GM12878 (cell line): ENCODE results near the gene HIP1. TPM values are rescaled to one million over a fixed set of nuclear protein-coding genes. Genes with fewer than 3 reads are reported as not detected.

Experiments
- ATF7 ChIP-seq: fragments of 450-650 bp; IDR thresholded peaks from 2 replicates; pipeline ENCODE4 v1.6.1; 2016; ENCODE audit warnings: low read depth, mild to moderate bottlenecking
- CBFB ChIP-seq: IDR thresholded peaks from 2 replicates; pipeline ENCODE4 v1.6.1; 2016; ENCODE audit warnings: antibody characterized with exemption, low read depth
- FOXM1 ChIP-seq: IDR thresholded peaks from 2 replicates; pipeline ENCODE4 v1.6.1; 2012; ENCODE audit warnings: low read depth, mild to moderate bottlenecking, inconsistent platforms, low read length, moderate library complexity
- IRF4 ChIP-seq: IDR thresholded peaks from 2 replicates; pipeline ENCODE4 v1.6.1; 2011; ENCODE audit warnings: low read depth, low read length
- IRF5 ChIP-seq: fragments of 450-650 bp; IDR thresholded peaks from 2 replicates; pipeline ENCODE4 v1.6.1; 2017; ENCODE audit warnings: borderline replicate concordance
- KDM1A ChIP-seq: fragments of 200-600 bp; sonication (generic); IDR thresholded peaks from 2 replicates; pipeline ENCODE4 v1.6.1; 2016; ENCODE audit warnings: borderline replicate concordance
- MEF2A ChIP-seq: IDR thresholded peaks from 2 replicates; pipeline ENCODE4 v1.6.1; 2011; ENCODE audit warnings: low read depth, mild to moderate bottlenecking, low read length, moderate library complexity; ENCODE audit not compliant: insufficient read depth
- MLLT1 ChIP-seq: fragments of 450-650 bp; IDR thresholded peaks from 2 replicates; pipeline ENCODE4 v1.6.1; 2016; ENCODE audit warnings: mild to moderate bottlenecking
- PML ChIP-seq: IDR thresholded peaks from 2 replicates; pipeline ENCODE4 v1.6.1; 2012; ENCODE audit warnings: low read length, inconsistent platforms
- RUNX3 ChIP-seq: IDR thresholded peaks from 2 replicates; pipeline ENCODE4 v1.6.1; 2012; ENCODE audit warnings: low read length, inconsistent platforms
- SPI1 ChIP-seq: IDR thresholded peaks from 2 replicates; pipeline ENCODE4 v1.6.1; 2011; ENCODE audit warnings: low read depth, mild to moderate bottlenecking, low read length, moderate library complexity, borderline replicate concordance; ENCODE audit not compliant: insufficient read depth
- STAT3 ChIP-seq: IDR thresholded peaks from 2 replicates; pipeline ENCODE4 v1.6.1; 2011; ENCODE audit warnings: low read depth, low read length, improper control_type of control experiment
- TCF12 ChIP-seq: IDR thresholded peaks from 2 replicates; pipeline ENCODE4 v1.6.1; 2011; ENCODE audit warnings: low read depth, mild to moderate bottlenecking, low read length
- TCF3 ChIP-seq: IDR thresholded peaks from 2 replicates; pipeline ENCODE4 v1.6.1; 2012; ENCODE audit warnings: low read depth, mild to moderate bottlenecking, low read length, borderline replicate concordance; ENCODE audit not compliant: insufficient read depth
- ZBED1 ChIP-seq: IDR thresholded peaks from 2 replicates; pipeline ENCODE4 v1.6.1; 2016; ENCODE audit warnings: borderline replicate concordance
- ZNF622 ChIP-seq: fragments of 450-650 bp; IDR thresholded peaks from 2 replicates; pipeline ENCODE4 v1.6.1; 2017; ENCODE audit warnings: mild to moderate bottlenecking, inconsistent platforms
- polyA plus RNA-seq, 11 experiments: library from polyadenylated mRNA; depleted of rRNA in 4 of 11; unstranded in 6 of 11; stranded (reverse) in 5 of 11; fragments of >200 nt; fragmentation: Nextera tagmentation in 4 of 11; fragmentation: Illumina TruSeq in 1 of 11; extraction: Ambion mirVana in 4 of 11; extraction: Trizol in 1 of 11; gene quantifications; 1 replicate in 1 of 11; 2 replicates in 10 of 11; pipeline versions ENCODE4 v1.2.1 to v1.2.3, GENCODE V29; 2011 to 2016; ENCODE audit warnings: inconsistent platforms in 2 of 11, missing spikeins in 2 of 11, low read depth in 1 of 11
- total RNA-seq, 4 experiments: library from RNA; depleted of rRNA in 3 of 4; stranded (reverse); fragments of >200 nt in 3 of 4; fragmentation: Illumina TruSeq in 1 of 4; extraction: Trizol in 1 of 4; gene quantifications; 2 replicates each; pipeline versions ENCODE4 v1.2.1 to v1.2.3, GENCODE V29; 2013 to 2021
- TF ChIP-seq, protein P1 (sequence below): fragments of 450-650 bp; formaldehyde crosslinking; IDR thresholded peaks from 2 replicates; pipeline ENCODE4 v1.4.0; 2022; ENCODE audit warnings: mild to moderate bottlenecking, moderate library complexity
- TF ChIP-seq, protein P2 (sequence below): fragments of 450-650 bp; IDR thresholded peaks from 2 replicates; pipeline ENCODE4 v1.6.1; 2016; ENCODE audit warnings: mild to moderate bottlenecking, moderate library complexity, borderline replicate concordance
- TF ChIP-seq, protein P3 (sequence below): fragments of 450-650 bp; IDR thresholded peaks from 2 replicates; pipeline ENCODE4 v1.6.1; 2018; ENCODE audit warnings: mild to moderate bottlenecking, low read depth, moderate library complexity; ENCODE audit not compliant: partially characterized antibody

Gene HIP1
- total and polyA plus RNA-seq, 10 of the 15 experiments (the other 5 are each of a cell fraction or from before 2014, with no cell fraction given), result 1.2 to 9.7 (median 3.2) TPM

DNA sequence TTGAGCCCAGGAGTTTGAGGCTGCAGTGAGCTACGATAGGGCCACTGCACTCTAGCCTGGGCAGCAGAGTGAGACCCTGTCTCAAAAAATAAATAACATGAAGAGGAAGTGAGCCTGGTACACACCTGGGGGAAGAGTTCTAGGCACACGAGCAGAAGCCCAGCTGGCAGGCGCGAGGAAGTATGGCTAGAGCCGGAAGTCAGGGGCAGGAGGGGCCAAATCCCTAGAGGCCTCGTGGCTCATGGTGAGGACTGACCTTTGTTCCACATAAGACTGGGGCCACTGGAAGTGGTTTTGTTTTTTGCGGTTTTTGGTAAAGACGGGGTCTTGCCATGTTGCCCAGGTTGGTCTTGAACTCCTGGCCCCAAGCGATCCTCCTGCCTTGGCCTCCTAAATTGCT is 117.6 kb downstream of the HIP1 start (continued):
- TF ChIP-seq MLLT1, result no peak
- no peak for TF ChIP-seq ATF7
- TF ChIP-seq CBFB, result 0 out of 2 replicates have a peak, but pooled peaks have one; percentile 36
- TF ChIP-seq, protein P1, sequence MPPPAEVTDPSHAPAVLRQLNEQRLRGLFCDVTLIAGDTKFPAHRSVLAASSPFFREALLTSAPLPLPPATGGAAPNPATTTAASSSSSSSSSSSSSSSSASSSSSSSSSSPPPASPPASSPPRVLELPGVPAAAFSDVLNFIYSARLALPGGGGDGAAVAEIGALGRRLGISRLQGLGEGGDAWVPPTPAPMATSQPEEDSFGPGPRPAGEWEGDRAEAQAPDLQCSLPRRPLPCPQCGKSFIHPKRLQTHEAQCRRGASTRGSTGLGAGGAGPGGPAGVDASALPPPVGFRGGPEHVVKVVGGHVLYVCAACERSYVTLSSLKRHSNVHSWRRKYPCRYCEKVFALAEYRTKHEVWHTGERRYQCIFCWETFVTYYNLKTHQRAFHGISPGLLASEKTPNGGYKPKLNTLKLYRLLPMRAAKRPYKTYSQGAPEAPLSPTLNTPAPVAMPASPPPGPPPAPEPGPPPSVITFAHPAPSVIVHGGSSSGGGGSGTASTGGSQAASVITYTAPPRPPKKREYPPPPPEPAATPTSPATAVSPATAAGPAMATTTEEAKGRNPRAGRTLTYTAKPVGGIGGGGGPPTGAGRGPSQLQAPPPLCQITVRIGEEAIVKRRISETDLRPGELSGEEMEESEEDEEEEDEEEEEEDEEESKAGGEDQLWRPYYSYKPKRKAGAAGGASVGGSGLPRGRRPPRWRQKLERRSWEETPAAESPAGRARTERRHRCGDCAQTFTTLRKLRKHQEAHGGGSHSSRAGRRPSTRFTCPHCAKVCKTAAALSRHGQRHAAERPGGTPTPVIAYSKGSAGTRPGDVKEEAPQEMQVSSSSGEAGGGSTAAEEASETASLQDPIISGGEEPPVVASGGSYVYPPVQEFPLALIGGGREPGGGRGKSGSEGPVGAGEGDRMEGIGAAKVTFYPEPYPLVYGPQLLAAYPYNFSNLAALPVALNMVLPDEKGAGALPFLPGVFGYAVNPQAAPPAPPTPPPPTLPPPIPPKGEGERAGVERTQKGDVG (CRISPR knock-in tag), result no peak
- TF ChIP-seq MEF2A, result no peak
- TF ChIP-seq TCF3, result 0 out of 2 replicates have a peak, but pooled peaks have one; percentile 61
- no peak for TF ChIP-seq ZBED1
- TF ChIP-seq FOXM1, result no peak
- no peak for TF ChIP-seq PML
- peak; percentile 56; the same call in 1 of the 2 replicates for TF ChIP-seq SPI1
- no peak for TF ChIP-seq STAT3
- no peak for TF ChIP-seq ZNF622
- peak; percentile 77 for TF ChIP-seq TCF12
- TF ChIP-seq, protein P2, sequence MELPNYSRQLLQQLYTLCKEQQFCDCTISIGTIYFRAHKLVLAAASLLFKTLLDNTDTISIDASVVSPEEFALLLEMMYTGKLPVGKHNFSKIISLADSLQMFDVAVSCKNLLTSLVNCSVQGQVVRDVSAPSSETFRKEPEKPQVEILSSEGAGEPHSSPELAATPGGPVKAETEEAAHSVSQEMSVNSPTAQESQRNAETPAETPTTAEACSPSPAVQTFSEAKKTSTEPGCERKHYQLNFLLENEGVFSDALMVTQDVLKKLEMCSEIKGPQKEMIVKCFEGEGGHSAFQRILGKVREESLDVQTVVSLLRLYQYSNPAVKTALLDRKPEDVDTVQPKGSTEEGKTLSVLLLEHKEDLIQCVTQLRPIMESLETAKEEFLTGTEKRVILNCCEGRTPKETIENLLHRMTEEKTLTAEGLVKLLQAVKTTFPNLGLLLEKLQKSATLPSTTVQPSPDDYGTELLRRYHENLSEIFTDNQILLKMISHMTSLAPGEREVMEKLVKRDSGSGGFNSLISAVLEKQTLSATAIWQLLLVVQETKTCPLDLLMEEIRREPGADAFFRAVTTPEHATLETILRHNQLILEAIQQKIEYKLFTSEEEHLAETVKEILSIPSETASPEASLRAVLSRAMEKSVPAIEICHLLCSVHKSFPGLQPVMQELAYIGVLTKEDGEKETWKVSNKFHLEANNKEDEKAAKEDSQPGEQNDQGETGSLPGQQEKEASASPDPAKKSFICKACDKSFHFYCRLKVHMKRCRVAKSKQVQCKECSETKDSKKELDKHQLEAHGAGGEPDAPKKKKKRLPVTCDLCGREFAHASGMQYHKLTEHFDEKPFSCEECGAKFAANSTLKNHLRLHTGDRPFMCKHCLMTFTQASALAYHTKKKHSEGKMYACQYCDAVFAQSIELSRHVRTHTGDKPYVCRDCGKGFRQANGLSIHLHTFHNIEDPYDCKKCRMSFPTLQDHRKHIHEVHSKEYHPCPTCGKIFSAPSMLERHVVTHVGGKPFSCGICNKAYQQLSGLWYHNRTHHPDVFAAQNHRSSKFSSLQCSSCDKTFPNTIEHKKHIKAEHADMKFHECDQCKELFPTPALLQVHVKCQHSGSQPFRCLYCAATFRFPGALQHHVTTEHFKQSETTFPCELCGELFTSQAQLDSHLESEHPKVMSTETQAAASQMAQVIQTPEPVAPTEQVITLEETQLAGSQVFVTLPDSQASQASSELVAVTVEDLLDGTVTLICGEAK, result no peak
- TF ChIP-seq IRF5, result no peak
- TF ChIP-seq IRF4, result no peak
- no peak for TF ChIP-seq KDM1A
- TF ChIP-seq, protein P3, sequence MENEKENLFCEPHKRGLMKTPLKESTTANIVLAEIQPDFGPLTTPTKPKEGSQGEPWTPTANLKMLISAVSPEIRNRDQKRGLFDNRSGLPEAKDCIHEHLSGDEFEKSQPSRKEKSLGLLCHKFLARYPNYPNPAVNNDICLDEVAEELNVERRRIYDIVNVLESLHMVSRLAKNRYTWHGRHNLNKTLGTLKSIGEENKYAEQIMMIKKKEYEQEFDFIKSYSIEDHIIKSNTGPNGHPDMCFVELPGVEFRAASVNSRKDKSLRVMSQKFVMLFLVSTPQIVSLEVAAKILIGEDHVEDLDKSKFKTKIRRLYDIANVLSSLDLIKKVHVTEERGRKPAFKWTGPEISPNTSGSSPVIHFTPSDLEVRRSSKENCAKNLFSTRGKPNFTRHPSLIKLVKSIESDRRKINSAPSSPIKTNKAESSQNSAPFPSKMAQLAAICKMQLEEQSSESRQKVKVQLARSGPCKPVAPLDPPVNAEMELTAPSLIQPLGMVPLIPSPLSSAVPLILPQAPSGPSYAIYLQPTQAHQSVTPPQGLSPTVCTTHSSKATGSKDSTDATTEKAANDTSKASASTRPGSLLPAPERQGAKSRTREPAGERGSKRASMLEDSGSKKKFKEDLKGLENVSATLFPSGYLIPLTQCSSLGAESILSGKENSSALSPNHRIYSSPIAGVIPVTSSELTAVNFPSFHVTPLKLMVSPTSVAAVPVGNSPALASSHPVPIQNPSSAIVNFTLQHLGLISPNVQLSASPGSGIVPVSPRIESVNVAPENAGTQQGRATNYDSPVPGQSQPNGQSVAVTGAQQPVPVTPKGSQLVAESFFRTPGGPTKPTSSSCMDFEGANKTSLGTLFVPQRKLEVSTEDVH, result no peak
- TF ChIP-seq RUNX3, result peak; percentile 75
